GM12892 (cell line): Measurements from ENCODE around the gene RAPGEF2.

ENCODE experiments used
- DNase-seq: peaks from one replicate; pipeline ENCODE4 v3.0.0; 2011; ENCODE audit not compliant: insufficient read length
- FAIRE-seq: peaks from 2 replicates; lab custom pipeline; 2011; peaks lifted over from hg19 to GRCh38; lab: Jason Lieb, UNC
- POLR2A ChIP-seq: IDR thresholded peaks from 2 replicates; pipeline ENCODE4 v1.6.1; 2011; ENCODE audit warnings: low read depth, low read length, control low read depth
- POLR2AphosphoS5 ChIP-seq: IDR thresholded peaks from 2 replicates; pipeline ENCODE4 v1.6.1; 2011; ENCODE audit warnings: low read depth, low read length, control low read depth
- TAF1 ChIP-seq: IDR thresholded peaks from 2 replicates; pipeline ENCODE4 v1.6.1; 2011; ENCODE audit warnings: low read depth, mild to moderate bottlenecking, control low read depth, low read length, borderline replicate concordance

Gene RAPGEF2

GRCh38 chr4:159290321-159291030 is 187.6 kb downstream of the RAPGEF2 start:
- DNase-seq (no peak), FAIRE-seq (no peak)
- TF ChIP-seq POLR2AphosphoS5 = no peak
- no peak for TF ChIP-seq POLR2A
- no peak for TF ChIP-seq TAF1

DNA sequence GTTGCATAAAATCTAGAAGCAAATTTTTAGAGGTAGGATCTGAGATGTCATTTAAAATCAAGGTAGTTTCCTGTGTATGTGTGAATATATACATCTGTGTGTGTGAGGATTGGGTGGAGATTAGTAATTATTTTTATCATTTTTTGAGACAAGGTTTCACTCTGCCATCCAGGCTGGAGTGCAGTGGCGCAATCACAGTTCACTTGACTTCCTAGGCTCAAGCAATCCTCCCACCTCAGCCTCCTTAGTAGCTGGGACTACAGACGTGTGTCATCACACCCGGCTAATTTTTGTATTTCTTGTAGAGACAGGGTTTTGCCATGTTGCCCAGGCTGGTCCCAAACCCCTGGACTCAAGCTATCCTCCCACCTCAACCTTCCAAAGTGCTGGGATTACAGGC is 188.3 kb downstream of the RAPGEF2 start:
- FAIRE-seq = no peak
- DNase-seq = no peak
- TF ChIP-seq POLR2A (no peak), TAF1 (no peak), POLR2AphosphoS5 (no peak)

- TF ChIP-seq POLR2A = no peak
- no peak for TF ChIP-seq TAF1
- no peak for TF ChIP-seq POLR2AphosphoS5
- DNase-seq (no peak), FAIRE-seq (no peak)
Observed at GRCh38 chr4:159292137-159292896, 189.4 kb downstream of the RAPGEF2 start.

DNA sequence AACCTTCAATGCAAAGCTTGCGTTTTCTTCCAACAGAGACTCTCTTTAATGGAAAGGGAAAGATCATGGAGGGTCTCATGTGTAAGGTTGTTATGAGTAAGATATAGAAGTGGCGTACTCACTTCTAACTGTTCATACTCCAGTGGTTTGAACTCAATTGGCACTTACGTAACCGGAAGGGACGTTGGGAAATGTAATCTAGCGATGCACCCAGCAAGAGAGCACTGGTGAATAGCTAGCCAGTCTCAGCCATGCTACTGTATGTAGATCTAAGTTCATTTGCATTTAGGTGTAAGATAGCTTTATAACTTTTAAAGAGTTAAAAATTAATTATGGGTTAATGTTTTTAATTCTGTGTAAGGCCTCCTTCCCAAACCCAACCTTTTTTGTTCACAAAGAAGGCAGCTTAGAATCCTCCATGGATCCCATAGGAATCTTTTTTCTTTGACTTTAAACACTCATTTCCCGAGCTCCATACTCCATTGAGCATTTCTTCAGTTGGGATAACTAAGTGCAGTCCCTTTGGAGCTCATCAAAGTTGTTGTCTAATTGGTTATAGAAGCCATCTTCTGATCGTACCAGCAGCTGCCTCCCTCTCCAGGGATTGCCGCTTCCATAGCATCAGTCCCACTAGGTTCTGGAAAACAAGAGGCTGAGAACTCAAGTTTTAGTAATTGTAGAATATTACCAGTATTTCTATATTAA is 191.1 kb downstream of the RAPGEF2 start:
- DNase-seq (no peak), FAIRE-seq (no peak)
- TF ChIP-seq POLR2AphosphoS5 (no peak), POLR2A (no peak), TAF1 (no peak)

GRCh38 chr4:159296061-159296460 is 193.2 kb downstream of the RAPGEF2 start:
- DNase-seq (no peak), FAIRE-seq (no peak)
- TF ChIP-seq POLR2A (no peak), TAF1 (no peak), POLR2AphosphoS5 (no peak)

DNA sequence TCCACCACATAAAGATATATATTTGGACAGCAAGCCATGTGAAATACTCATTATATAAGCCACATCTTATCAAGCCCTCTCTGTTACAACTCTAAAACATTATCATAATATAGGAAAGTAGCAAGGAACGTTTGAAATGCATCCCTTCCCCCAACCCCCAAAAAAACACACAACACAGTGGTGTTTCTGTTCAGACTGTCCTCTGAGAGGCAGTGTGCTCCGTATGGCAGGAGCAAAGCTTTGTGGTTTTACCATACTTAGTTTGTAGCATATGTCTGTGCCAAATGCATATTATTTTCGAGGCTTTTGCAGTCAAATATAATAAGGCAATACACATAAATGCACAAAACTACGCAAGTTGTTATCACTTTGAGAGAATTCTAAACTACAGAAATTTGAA is 194.2 kb downstream of the RAPGEF2 start:
- TF ChIP-seq POLR2A (no peak), POLR2AphosphoS5 (no peak), TAF1 (no peak)
- no peak for FAIRE-seq
- no peak for DNase-seq

GRCh38 chr4:159298502-159298901 is 195.6 kb downstream of the RAPGEF2 start:
- FAIRE-seq = peak; percentile 65
- no peak for DNase-seq
- TF ChIP-seq POLR2AphosphoS5 (no peak), POLR2A (no peak), TAF1 (no peak)

DNA sequence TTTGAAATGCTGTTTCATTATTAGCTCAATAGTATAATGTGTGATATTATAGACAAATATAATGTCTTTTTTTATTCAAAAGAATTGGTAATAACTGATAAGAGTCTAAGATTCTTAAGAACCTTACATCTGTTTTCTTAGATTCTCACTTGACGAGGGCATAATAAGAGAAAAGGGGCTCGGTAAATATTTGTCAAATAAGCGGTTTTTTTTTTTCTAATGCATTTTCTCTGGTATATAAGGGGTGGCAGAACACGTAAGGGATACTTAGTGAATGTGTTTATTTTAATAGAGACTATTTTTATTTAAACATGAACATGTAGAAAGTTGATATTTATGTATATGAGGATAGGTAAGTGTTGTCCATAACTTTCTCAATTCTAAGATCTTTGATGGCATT is 200.6 kb downstream of the RAPGEF2 start:
- no peak for TF ChIP-seq POLR2AphosphoS5
- TF ChIP-seq POLR2A = no peak
- no peak for TF ChIP-seq TAF1
- DNase-seq (no peak), FAIRE-seq (no peak)

GRCh38 chr4:159305129-159305528 is 202.2 kb downstream of the RAPGEF2 start:
- DNase-seq (no peak), FAIRE-seq (no peak)
- no peak for TF ChIP-seq TAF1

- FAIRE-seq (no peak), DNase-seq (no peak)
- no peak for TF ChIP-seq POLR2A
- no peak for TF ChIP-seq POLR2AphosphoS5
- no peak for TF ChIP-seq TAF1
Observed at GRCh38 chr4:159307929-159308328, 205.1 kb downstream of the RAPGEF2 start.

DNA sequence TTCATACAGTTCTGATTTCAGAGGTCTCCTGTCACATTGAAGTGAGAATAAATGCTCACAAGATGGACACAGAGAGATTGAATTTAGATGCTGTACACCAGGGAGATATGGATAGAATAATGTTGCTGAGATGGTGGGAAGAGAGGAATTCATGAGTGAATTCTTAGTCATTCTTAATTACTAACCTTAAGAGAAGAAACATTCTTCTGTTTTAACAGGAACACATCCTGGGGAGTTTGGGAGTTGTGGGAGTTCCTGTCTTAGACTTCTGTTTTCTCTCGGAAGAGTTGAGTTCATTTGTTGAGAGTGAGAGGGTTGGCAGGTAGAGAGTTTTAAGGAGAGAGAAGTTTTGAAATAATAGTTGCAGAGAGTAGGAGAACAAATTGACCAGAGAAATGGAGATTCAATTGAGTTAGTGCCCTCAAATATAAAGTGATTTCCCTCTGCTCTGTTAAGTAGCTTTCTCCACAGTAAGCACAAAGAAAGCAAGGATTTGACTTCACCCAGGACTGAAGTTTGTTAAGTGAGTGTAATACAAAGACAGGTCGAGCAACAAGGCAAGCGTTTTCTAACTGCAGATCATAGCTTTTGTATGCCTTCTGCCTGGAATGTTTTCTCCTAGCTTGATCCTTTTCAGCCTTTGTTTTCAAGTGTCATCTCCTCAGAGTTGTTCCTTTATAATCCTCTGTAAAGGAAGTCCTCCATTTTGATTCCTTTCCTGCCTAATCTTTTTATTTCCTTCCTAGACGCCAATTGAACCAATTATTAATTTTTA is 205.9 kb downstream of the RAPGEF2 start:
- no peak for DNase-seq
- TF ChIP-seq POLR2A = no peak
- no peak for TF ChIP-seq TAF1
- no peak for TF ChIP-seq POLR2AphosphoS5
- no peak for FAIRE-seq
